AG04449 (cell line): ENCODE data around the gene CAMTA1.

Source experiments
- CTCF ChIA-PET: fragments of 350-600 bp; formaldehyde crosslinking; extraction: SDS; loops from one replicate; lab custom pipeline; 2021; ENCODE audit warnings: antibody characterized with exemption; lab: Yijun Ruan, JAX
- POLR2A ChIA-PET: fragments of 400-600, 350-600 bp; formaldehyde crosslinking; extraction: SDS; loops from one replicate; lab custom pipeline; 2020; ENCODE audit warnings: antibody characterized with exemption, inconsistent platforms; lab: Yijun Ruan, JAX
- DNase-seq: peaks from one replicate; pipeline ENCODE4 v3.0.0-alpha.2; 2010; ENCODE audit warnings: low read depth, low spot score
- H3K4me3 ChIP-seq: 2 replicates; pipeline ENCODE4 v1.5.1; 2011; ENCODE audit warnings: low read depth, mild to moderate bottlenecking, control low read depth, low read length
- CTCF ChIP-seq: IDR thresholded peaks from one replicate; pipeline ENCODE4 v1.5.1; 2011; ENCODE audit warnings: mild to moderate bottlenecking, moderate library complexity, low read length, control low read depth, inconsistent platforms; ENCODE audit not compliant: insufficient read depth; ENCODE audit errors: missing control alignments

CAMTA1 gene

GRCh38 chr1:7249516-7249915 lies 464.3 kb downstream of the CAMTA1 start:
- CTCF ChIA-PET = no interaction called here
- H3K4me3 ChIP-seq = no peak overlapping the region
- DNase-seq = no peak
- POLR2A ChIA-PET = no interaction called here
- TF ChIP-seq CTCF = no peak

GRCh38 chr1:7250176-7250575 lies 464.9 kb downstream of the CAMTA1 start:
- no peak for DNase-seq
- ChIA-PET CTCF (interaction anchor here (1.5 kb wide), 1 partner anchor 208 kb away, joined by 6 read pairs; no protein-coding TSS in a partner anchor), POLR2A (no interaction called here)
- TF ChIP-seq CTCF = no peak
- H3K4me3 ChIP-seq = no peak overlapping the region

- POLR2A ChIA-PET = no interaction called here
- no peak overlapping the region for H3K4me3 ChIP-seq
- no peak for DNase-seq
- CTCF ChIA-PET = interaction anchor here (1.5 kb wide), 1 partner anchor 208 kb away, joined by 6 read pairs; no protein-coding TSS in a partner anchor
- no peak for TF ChIP-seq CTCF
Observed at GRCh38 chr1:7250597-7251453, 465.6 kb downstream of the CAMTA1 start.

GRCh38 chr1:7251454-7251800 lies 466.2 kb downstream of the CAMTA1 start:
- H3K4me3 ChIP-seq = no peak overlapping the region
- no peak for TF ChIP-seq CTCF
- POLR2A ChIA-PET = no interaction called here
- CTCF ChIA-PET = interaction anchor here (1.5 kb wide), 1 partner anchor 209 kb away, joined by 6 read pairs; no protein-coding TSS in a partner anchor
- DNase-seq = no peak

- no peak for DNase-seq
- POLR2A ChIA-PET = interaction anchor here (0.6 to 1.5 kb wide), 5 partner anchors 7 to 219 kb away, joined by 3 to 11 read pairs (median 3); no protein-coding TSS in a partner anchor
Observed at GRCh38 chr1:7252411-7253117, 467.3 kb downstream of the CAMTA1 start.

More at GRCh38 chr1:7252411-7253117, 467.3 kb downstream of the CAMTA1 start:
- H3K4me3 ChIP-seq = no peak overlapping the region
- CTCF ChIA-PET = interaction anchor here (1.1 kb wide), 2 partner anchors 9 to 210 kb away, joined by 3 read pairs; no protein-coding TSS in a partner anchor
- TF ChIP-seq CTCF = no peak
